Trophoblast cell (in vitro differentiated cells and primary cell): ENCODE data around the gene FMNL1.

ENCODE experiments used
- DNase-seq, 2 donors: peaks; one replicate each; pipeline ENCODE4 v3.0.0-alpha.2; 2016
- H2AFZ ChIP-seq: 2 replicates; pipeline ENCODE4 v1.6.1; 2013; ENCODE audit warnings: low read length, moderate library complexity, mild to moderate bottlenecking; ENCODE audit not compliant: insufficient read depth, poor library complexity
- H2AK5ac ChIP-seq: 2 replicates; pipeline ENCODE4 v1.6.1; 2013; ENCODE audit warnings: mild to moderate bottlenecking, low read length
- H2BK120ac ChIP-seq: 2 replicates; pipeline ENCODE4 v1.6.1; 2013; ENCODE audit warnings: low read length, mild to moderate bottlenecking, moderate library complexity; ENCODE audit not compliant: insufficient read depth, poor library complexity
- H2BK12ac ChIP-seq: 2 replicates; pipeline ENCODE4 v1.6.1; 2013; ENCODE audit warnings: mild to moderate bottlenecking, low read length, moderate library complexity
- H2BK5ac ChIP-seq: 2 replicates; pipeline ENCODE4 v1.6.1; 2013; ENCODE audit warnings: low read length, low read depth, moderate library complexity, mild to moderate bottlenecking; ENCODE audit not compliant: poor library complexity
- H3K14ac ChIP-seq: 2 replicates; pipeline ENCODE4 v1.6.1; 2013; ENCODE audit warnings: mild to moderate bottlenecking, low read length
- H3K18ac ChIP-seq: 2 replicates; pipeline ENCODE4 v1.6.1; 2013; ENCODE audit warnings: mild to moderate bottlenecking, low read length
- H3K23ac ChIP-seq: 2 replicates; pipeline ENCODE4 v1.6.1; 2013; ENCODE audit warnings: low read length
- H3K27ac ChIP-seq: 2 replicates; pipeline ENCODE4 v1.5.1; 2013; ENCODE audit warnings: low read depth, mild to moderate bottlenecking, inconsistent platforms, low read length, moderate library complexity
- H3K27me3 ChIP-seq: 2 replicates; pipeline ENCODE4 v1.6.1; 2013; ENCODE audit warnings: inconsistent platforms, mild to moderate bottlenecking, low read length, moderate library complexity; ENCODE audit not compliant: insufficient read depth
- H3K36me3 ChIP-seq, 2 experiments: 1 replicate in 1 of 2; 2 replicates in 1 of 2; pipeline ENCODE4 v1.6.1; 2013; ENCODE audit warnings: low read length in 2 of 2, mild to moderate bottlenecking in 2 of 2, moderate library complexity in 1 of 2; ENCODE audit not compliant: insufficient read depth in 2 of 2, control insufficient read depth in 1 of 2
- H3K4ac ChIP-seq: 2 replicates; pipeline ENCODE4 v1.6.1; 2013; ENCODE audit warnings: low read depth, mild to moderate bottlenecking, low read length, moderate library complexity
- H3K4me1 ChIP-seq, 2 experiments: 1 replicate in 1 of 2; 2 replicates in 1 of 2; pipeline ENCODE4 v1.6.1; 2013; ENCODE audit warnings: low read length in 2 of 2, mild to moderate bottlenecking in 2 of 2, moderate library complexity in 1 of 2; ENCODE audit not compliant: insufficient read depth in 2 of 2, control insufficient read depth in 1 of 2
- H3K4me2 ChIP-seq: 2 replicates; pipeline ENCODE4 v1.6.1; 2013; ENCODE audit warnings: inconsistent platforms, mild to moderate bottlenecking, low read length, moderate library complexity
- H3K4me3 ChIP-seq: 2 replicates; pipeline ENCODE4 v1.5.1; 2013; ENCODE audit warnings: mild to moderate bottlenecking, low read depth, low read length, inconsistent platforms
- H3K79me1 ChIP-seq: one replicate; pipeline ENCODE4 v1.6.1; 2013; ENCODE audit warnings: low read length
- H3K79me2 ChIP-seq: 2 replicates; pipeline ENCODE4 v1.6.1; 2013; ENCODE audit warnings: low read length, mild to moderate bottlenecking; ENCODE audit not compliant: control insufficient read depth, insufficient read depth, poor library complexity
- H3K9ac ChIP-seq: 2 replicates; pipeline ENCODE4 v1.6.1; 2013; ENCODE audit warnings: mild to moderate bottlenecking, low read length
- H3K9me3 ChIP-seq: 2 replicates; pipeline ENCODE4 v1.6.1; 2013; ENCODE audit warnings: low read depth, mild to moderate bottlenecking, control low read depth, inconsistent platforms, low read length; ENCODE audit not compliant: insufficient read depth
- H4K12ac ChIP-seq: 2 replicates; pipeline ENCODE4 v1.6.1; 2013; ENCODE audit warnings: low read depth, mild to moderate bottlenecking, low read length, moderate library complexity
- H4K8ac ChIP-seq: 2 replicates; pipeline ENCODE4 v1.6.1; 2013; ENCODE audit warnings: low read depth, mild to moderate bottlenecking, low read length, moderate library complexity
- H4K91ac ChIP-seq: one replicate; pipeline ENCODE4 v1.6.1; 2013; ENCODE audit warnings: low read depth, mild to moderate bottlenecking, low read length, moderate library complexity
- WGBS: extraction: QIAGEN DNeasy Blood & Tissue Kit; methylation state at CpG from one replicate; pipeline ENCODE4 v1.1.7; 2013; ENCODE audit warnings: missing lambda C conversion rate; ENCODE audit not compliant: insufficient read length, insufficient coverage; ENCODE audit errors: extremely low coverage; 5-methylcytosine and 5-hydroxymethylcytosine counted together

Gene FMNL1

DNA sequence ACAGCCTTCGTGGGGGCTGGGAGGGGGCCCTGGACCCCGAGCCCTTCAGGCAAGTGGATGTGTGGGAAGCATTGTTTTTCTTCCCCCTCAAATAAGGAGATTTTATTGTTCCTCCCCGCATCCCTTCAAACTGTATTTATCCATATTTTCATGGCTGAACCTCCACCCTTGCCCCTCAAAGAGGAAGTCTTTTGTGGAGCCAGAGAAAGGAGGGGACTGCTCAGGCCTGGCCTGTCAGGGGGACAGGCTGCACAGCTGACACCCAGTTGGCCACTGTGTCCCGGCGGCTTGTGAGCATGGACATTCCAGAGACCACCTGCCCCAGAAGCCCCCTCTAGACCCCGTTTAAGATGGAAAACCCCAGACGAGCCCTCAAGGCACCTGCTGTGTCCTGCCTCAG, 44.1 kb upstream of the FMNL1 start:
- no peak overlapping the region for H3K18ac ChIP-seq
- H3K4me3 ChIP-seq = no peak overlapping the region
- H2BK5ac ChIP-seq = no peak overlapping the region
- no peak for DNase-seq
- peaks cover 7% of the 10 kb centered on the region in 2 experiments for H3K4me1 ChIP-seq
- H2BK120ac ChIP-seq = no peak overlapping the region
- no peak overlapping the region for H3K4ac ChIP-seq
- no peaks in the 10 kb centered on the region for H3K9me3 ChIP-seq
- H2AK5ac ChIP-seq = no peak overlapping the region
- H4K12ac ChIP-seq = no peak overlapping the region
- H3K9ac ChIP-seq = no peak overlapping the region
- H3K36me3 ChIP-seq = no peaks in the 10 kb centered on the region
- no peak overlapping the region for H3K27ac ChIP-seq
- no peak overlapping the region for H2BK12ac ChIP-seq
- no peak overlapping the region for H2AFZ ChIP-seq
- no peaks in the 10 kb centered on the region for H3K79me2 ChIP-seq
- no peak overlapping the region for H4K91ac ChIP-seq
- WGBS = no CpG with 5 or more reads among the region's 7 CpGs
- no peak overlapping the region for H3K14ac ChIP-seq
- H3K4me2 ChIP-seq = no peak overlapping the region
- no peaks in the 10 kb centered on the region for H3K27me3 ChIP-seq
- H3K79me1 ChIP-seq = peaks cover 2% of the 10 kb centered on the region
- no peak overlapping the region for H4K8ac ChIP-seq
- no peak overlapping the region for H3K23ac ChIP-seq

DNA sequence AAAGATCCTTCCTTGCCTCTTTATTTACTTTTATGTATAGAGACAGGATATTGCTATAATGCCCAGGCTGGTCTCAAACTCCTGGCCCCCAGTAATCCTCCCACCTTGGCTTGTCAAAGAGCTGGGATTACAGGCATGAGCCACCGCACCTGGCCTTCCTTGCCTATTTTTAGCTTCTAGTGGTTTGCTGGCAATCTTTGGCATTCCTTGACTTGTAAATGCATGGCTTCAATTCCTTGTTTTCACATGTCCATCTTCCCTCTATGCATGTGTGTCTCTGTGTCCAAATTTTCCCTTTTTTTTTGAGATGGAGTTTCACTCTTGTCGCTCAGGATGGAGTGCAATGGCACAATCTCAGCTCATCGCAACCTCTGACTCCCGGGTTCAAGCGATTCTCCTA, 37.5 kb upstream of the FMNL1 start:
- H3K27me3 ChIP-seq = no peaks in the 10 kb centered on the region
- no peak overlapping the region for H3K4me3 ChIP-seq
- no peak overlapping the region for H2AK5ac ChIP-seq
- no CpG with 5 or more reads among the region's 5 CpGs for WGBS
- no peaks in the 10 kb centered on the region for H3K36me3 ChIP-seq
- no peak overlapping the region for H4K8ac ChIP-seq
- H3K79me1 ChIP-seq = no peaks in the 10 kb centered on the region
- H3K4ac ChIP-seq = no peak overlapping the region
- H4K12ac ChIP-seq = no peak overlapping the region
- peak in 1 of 2 donors; percentile 47 for DNase-seq
- H3K79me2 ChIP-seq = no peaks in the 10 kb centered on the region
- no peak overlapping the region for H3K27ac ChIP-seq
- H3K9me3 ChIP-seq = no peaks in the 10 kb centered on the region
- H2AFZ ChIP-seq = no peak overlapping the region
- no peak overlapping the region for H2BK120ac ChIP-seq
- H2BK5ac ChIP-seq = no peak overlapping the region
- no peak overlapping the region for H3K4me2 ChIP-seq
- H3K14ac ChIP-seq = no peak overlapping the region
- no peak overlapping the region for H2BK12ac ChIP-seq
- no peak overlapping the region for H4K91ac ChIP-seq
- no peaks in the 10 kb centered on the region for H3K4me1 ChIP-seq
- no peak overlapping the region for H3K23ac ChIP-seq
- H3K18ac ChIP-seq = no peak overlapping the region
- H3K9ac ChIP-seq = no peak overlapping the region

DNA sequence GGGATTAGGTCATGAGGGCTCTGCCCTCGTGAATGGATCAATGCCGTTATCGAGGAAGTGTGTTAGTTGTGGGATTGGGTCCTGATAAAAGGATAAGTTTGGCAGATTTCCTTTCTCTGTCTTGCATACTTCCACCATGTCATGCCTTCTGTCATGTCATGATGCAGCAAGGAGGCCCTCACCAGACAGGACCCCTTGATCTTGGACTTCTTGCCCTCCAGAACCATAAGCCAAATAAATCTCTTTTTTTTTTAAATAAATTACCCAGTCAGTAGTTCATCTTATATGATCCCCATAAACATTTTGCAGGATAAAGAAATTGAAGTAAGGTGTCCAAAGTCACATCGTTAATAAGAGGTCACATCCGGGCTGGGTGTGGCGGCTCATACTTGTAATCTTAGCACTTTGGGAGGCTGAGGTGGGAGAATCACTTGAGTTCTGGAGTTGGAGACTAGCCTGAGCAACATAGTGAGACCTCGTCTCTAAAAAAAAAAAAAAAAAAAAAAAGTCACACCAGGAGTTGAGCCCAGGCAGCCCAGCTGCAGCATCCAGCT, 34.8 kb upstream of the FMNL1 start:
- Histone ChIP-seq H2AFZ (no peak overlapping the region), H3K9me3 (no peaks in the 10 kb centered on the region), H4K91ac (no peak overlapping the region), H3K4me1 (no peaks in the 10 kb centered on the region), H4K8ac (no peak overlapping the region), H3K4ac (no peak overlapping the region), H2BK12ac (no peak overlapping the region), H3K4me3 (no peak overlapping the region), H3K4me2 (no peak overlapping the region), H2BK5ac (no peak overlapping the region), H3K79me1 (no peaks in the 10 kb centered on the region), H3K79me2 (no peaks in the 10 kb centered on the region), H2AK5ac (no peak overlapping the region), H4K12ac (no peak overlapping the region), H3K14ac (no peak overlapping the region), H3K23ac (no peak overlapping the region), H3K36me3 (no peaks in the 10 kb centered on the region), H3K18ac (no peak overlapping the region), H3K27ac (no peak overlapping the region), H2BK120ac (no peak overlapping the region), H3K9ac (no peak overlapping the region), H3K27me3 (no peaks in the 10 kb centered on the region)
- DNase-seq = no peak
- no CpG with 5 or more reads among the region's 7 CpGs for WGBS

DNA sequence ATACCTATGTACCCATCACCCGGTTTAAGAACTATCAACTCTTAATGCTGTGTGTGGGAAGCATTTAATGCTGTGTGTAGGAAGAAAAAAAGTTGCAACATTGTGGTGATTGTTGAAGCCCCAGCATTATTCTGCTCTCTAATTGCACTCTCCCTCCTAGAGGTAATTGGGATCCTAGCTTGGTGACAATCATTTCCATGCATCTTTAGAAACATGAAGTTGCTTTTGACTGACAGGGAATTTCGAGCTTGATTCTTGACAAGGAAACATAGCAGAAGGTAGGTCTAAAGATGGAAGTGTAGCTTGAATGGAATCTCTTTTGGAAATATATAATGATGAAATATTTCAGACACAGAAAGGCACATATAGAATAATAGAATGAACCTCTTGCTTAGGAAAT, 32.7 kb upstream of the FMNL1 start:
- no peaks in the 10 kb centered on the region for H3K36me3 ChIP-seq
- no peak overlapping the region for H2AK5ac ChIP-seq
- no peak overlapping the region for H4K8ac ChIP-seq
- no peak overlapping the region for H2BK120ac ChIP-seq
- H3K79me1 ChIP-seq = no peaks in the 10 kb centered on the region
- no peaks in the 10 kb centered on the region for H3K9me3 ChIP-seq
- no peaks in the 10 kb centered on the region for H3K27me3 ChIP-seq
- H3K4ac ChIP-seq = no peak overlapping the region
- H2BK5ac ChIP-seq = no peak overlapping the region
- no peak overlapping the region for H3K23ac ChIP-seq
- H4K12ac ChIP-seq = no peak overlapping the region
- no peak overlapping the region for H3K18ac ChIP-seq
- no peak overlapping the region for H3K14ac ChIP-seq
- H3K4me1 ChIP-seq = no peaks in the 10 kb centered on the region
- no peak overlapping the region for H4K91ac ChIP-seq
- WGBS = no CpG with 5 or more reads among the region's 2 CpGs
- H2AFZ ChIP-seq = no peak overlapping the region
- no peak overlapping the region for H3K4me3 ChIP-seq
- H3K79me2 ChIP-seq = no peaks in the 10 kb centered on the region
- DNase-seq = no peak
- H2BK12ac ChIP-seq = no peak overlapping the region
- no peak overlapping the region for H3K4me2 ChIP-seq
- H3K9ac ChIP-seq = no peak overlapping the region
- H3K27ac ChIP-seq = no peak overlapping the region
